Measurements from ENCODE around the gene CFAP299.

The CFAP299 gene

GRCh38 chr4:80461412-80461811, 125.9 kb downstream of the CFAP299 start:
- Histone ChIP-seq H4K8ac (ENCODE audit: low read depth, low read length) (no peak overlapping the region), H3K9ac (ENCODE audit: low read length) (no peak overlapping the region), H2BK12ac (ENCODE audit: low read length) (no peak overlapping the region), H3K14ac (ENCODE audit: low read length) (no peak overlapping the region), H3K27me3 (ENCODE audit: insufficient read depth, low read length) (no peaks in the 10 kb centered on the region), H3K23ac (ENCODE audit: low read length) (no peak overlapping the region), H3K79me1 (ENCODE audit: low read length) (peaks cover 2% of the 10 kb centered on the region), H3K4ac (ENCODE audit: low read depth, low read length) (no peak overlapping the region), H3K18ac (ENCODE audit: low read length) (no peak overlapping the region), H3K4me1 (ENCODE audit: control insufficient read depth in 1 of 2, insufficient read depth in 2 of 2, low read length in 2 of 2) (peaks cover 0 to 10% of the 10 kb centered on the region in 2 experiments), H2AFZ (ENCODE audit: insufficient read depth, low read length, poor library complexity) (no peak overlapping the region), H3K79me2 (ENCODE audit: control insufficient read depth, insufficient read depth, low read length, poor library complexity) (no peaks in the 10 kb centered on the region), H3K9me3 (ENCODE audit: insufficient read depth, low read depth, low read length) (no peaks in the 10 kb centered on the region), H4K12ac (ENCODE audit: low read depth, low read length) (no peak overlapping the region), H3K27ac (ENCODE audit: low read depth, low read length) (no peak overlapping the region), H2BK120ac (ENCODE audit: insufficient read depth, low read length, poor library complexity) (no peak overlapping the region), H3K4me3 (ENCODE audit: low read depth, low read length) (no peak overlapping the region), H3K4me2 (ENCODE audit: low read length) (no peak overlapping the region), H3K36me3 (ENCODE audit: control insufficient read depth in 1 of 2, insufficient read depth in 2 of 2, low read length in 2 of 2) (no peaks in the 10 kb centered on the region), H2BK5ac (ENCODE audit: low read depth, low read length, poor library complexity) (no peak overlapping the region), H2AK5ac (ENCODE audit: low read length) (no peak overlapping the region), H4K91ac (ENCODE audit: low read depth, low read length) (no peak overlapping the region)
- no CpG with 5 or more reads among the region's 1 CpG for WGBS (ENCODE audit: extremely low coverage, insufficient coverage, insufficient read length)
- DNase-seq, result peak; percentile 77 to 95

GRCh38 chr4:80462621-80463091, 127.1 kb downstream of the CFAP299 start:
- no CpG with 5 or more reads among the region's 2 CpGs for WGBS (ENCODE audit: extremely low coverage, insufficient coverage, insufficient read length)
- no peaks in the 10 kb centered on the region for H3K36me3 ChIP-seq (ENCODE audit: control insufficient read depth in 1 of 2, insufficient read depth in 2 of 2, low read length in 2 of 2)

GRCh38 chr4:80463509-80463908, 128.0 kb downstream of the CFAP299 start:
- Histone ChIP-seq H3K9ac (ENCODE audit: low read length) (no peak overlapping the region), H3K4me2 (ENCODE audit: low read length) (no peak overlapping the region), H3K27ac (ENCODE audit: low read depth, low read length) (no peak overlapping the region), H4K91ac (ENCODE audit: low read depth, low read length) (no peak overlapping the region), H2AK5ac (ENCODE audit: low read length) (no peak overlapping the region), H4K12ac (ENCODE audit: low read depth, low read length) (no peak overlapping the region), H4K8ac (ENCODE audit: low read depth, low read length) (no peak overlapping the region), H3K79me2 (ENCODE audit: control insufficient read depth, insufficient read depth, low read length, poor library complexity) (no peaks in the 10 kb centered on the region), H2BK5ac (ENCODE audit: low read depth, low read length, poor library complexity) (no peak overlapping the region), H3K4ac (ENCODE audit: low read depth, low read length) (no peak overlapping the region), H2BK120ac (ENCODE audit: insufficient read depth, low read length, poor library complexity) (no peak overlapping the region), H3K4me3 (ENCODE audit: low read depth, low read length) (no peak overlapping the region), H3K27me3 (ENCODE audit: insufficient read depth, low read length) (no peaks in the 10 kb centered on the region), H3K79me1 (ENCODE audit: low read length) (peaks cover 2% of the 10 kb centered on the region), H3K9me3 (ENCODE audit: insufficient read depth, low read depth, low read length) (no peaks in the 10 kb centered on the region), H2BK12ac (ENCODE audit: low read length) (no peak overlapping the region), H3K4me1 (ENCODE audit: control insufficient read depth in 1 of 2, insufficient read depth in 2 of 2, low read length in 2 of 2) (peaks cover 0 to 10% of the 10 kb centered on the region in 2 experiments), H3K18ac (ENCODE audit: low read length) (no peak overlapping the region), H3K14ac (ENCODE audit: low read length) (no peak overlapping the region), H3K23ac (ENCODE audit: low read length) (no peak overlapping the region), H2AFZ (ENCODE audit: insufficient read depth, low read length, poor library complexity) (no peak overlapping the region), H3K36me3 (ENCODE audit: control insufficient read depth in 1 of 2, insufficient read depth in 2 of 2, low read length in 2 of 2) (no peaks in the 10 kb centered on the region)
- no CpG with 5 or more reads among the region's 4 CpGs for WGBS (ENCODE audit: extremely low coverage, insufficient coverage, insufficient read length)
- no peak for DNase-seq

More at GRCh38 chr4:80462621-80463091, 127.1 kb downstream of the CFAP299 start:
- Histone ChIP-seq H3K9ac (ENCODE audit: low read length) (no peak overlapping the region), H3K27me3 (ENCODE audit: insufficient read depth, low read length) (no peaks in the 10 kb centered on the region), H3K79me1 (ENCODE audit: low read length) (peaks cover 2% of the 10 kb centered on the region), H2BK12ac (ENCODE audit: low read length) (no peak overlapping the region), H2AK5ac (ENCODE audit: low read length) (no peak overlapping the region), H2BK120ac (ENCODE audit: insufficient read depth, low read length, poor library complexity) (peak overlapping the region; percentile 55), H4K8ac (ENCODE audit: low read depth, low read length) (no peak overlapping the region), H4K12ac (ENCODE audit: low read depth, low read length) (no peak overlapping the region), H3K79me2 (ENCODE audit: control insufficient read depth, insufficient read depth, low read length, poor library complexity) (no peaks in the 10 kb centered on the region), H2BK5ac (ENCODE audit: low read depth, low read length, poor library complexity) (peak overlapping the region; percentile 59), H3K18ac (ENCODE audit: low read length) (no peak overlapping the region), H3K4me1 (ENCODE audit: control insufficient read depth in 1 of 2, insufficient read depth in 2 of 2, low read length in 2 of 2) (peaks cover 0 to 10% of the 10 kb centered on the region in 2 experiments), H3K9me3 (ENCODE audit: insufficient read depth, low read depth, low read length) (no peaks in the 10 kb centered on the region), H3K23ac (ENCODE audit: low read length) (no peak overlapping the region), H4K91ac (ENCODE audit: low read depth, low read length) (no peak overlapping the region), H3K27ac (ENCODE audit: low read depth, low read length) (no peak overlapping the region), H3K14ac (ENCODE audit: low read length) (no peak overlapping the region), H3K4ac (ENCODE audit: low read depth, low read length) (no peak overlapping the region), H3K4me2 (ENCODE audit: low read length) (no peak overlapping the region), H2AFZ (ENCODE audit: insufficient read depth, low read length, poor library complexity) (no peak overlapping the region), H3K4me3 (ENCODE audit: low read depth, low read length) (no peak overlapping the region)
- peak in 1 of 2 donors; percentile 2 for DNase-seq

- no peak overlapping the region for H3K14ac ChIP-seq (ENCODE audit: low read length)
- no peak overlapping the region for H2AFZ ChIP-seq (ENCODE audit: insufficient read depth, low read length, poor library complexity)
- no peaks in the 10 kb centered on the region for H3K79me2 ChIP-seq (ENCODE audit: control insufficient read depth, insufficient read depth, low read length, poor library complexity)
- H2AK5ac ChIP-seq (ENCODE audit: low read length), result no peak overlapping the region
- no peaks in the 10 kb centered on the region for H3K27me3 ChIP-seq (ENCODE audit: insufficient read depth, low read length)
- H3K4ac ChIP-seq (ENCODE audit: low read depth, low read length), result no peak overlapping the region
- no CpG with 5 or more reads among the region's 1 CpG for WGBS (ENCODE audit: extremely low coverage, insufficient coverage, insufficient read length)
- H3K4me2 ChIP-seq (ENCODE audit: low read length), result no peak overlapping the region
- no peak overlapping the region for H4K91ac ChIP-seq (ENCODE audit: low read depth, low read length)
- peaks cover 2% of the 10 kb centered on the region for H3K79me1 ChIP-seq (ENCODE audit: low read length)
- H3K4me3 ChIP-seq (ENCODE audit: low read depth, low read length), result no peak overlapping the region
- no peak overlapping the region for H2BK120ac ChIP-seq (ENCODE audit: insufficient read depth, low read length, poor library complexity)
- no peaks in the 10 kb centered on the region for H3K36me3 ChIP-seq (ENCODE audit: control insufficient read depth in 1 of 2, insufficient read depth in 2 of 2, low read length in 2 of 2)
- no peak overlapping the region for H3K18ac ChIP-seq (ENCODE audit: low read length)
- no peak overlapping the region for H3K23ac ChIP-seq (ENCODE audit: low read length)
- H2BK12ac ChIP-seq (ENCODE audit: low read length), result no peak overlapping the region
- DNase-seq, result no peak
- H3K4me1 ChIP-seq (ENCODE audit: control insufficient read depth in 1 of 2, insufficient read depth in 2 of 2, low read length in 2 of 2), result peaks cover 0 to 5% of the 10 kb centered on the region in 2 experiments
- no peak overlapping the region for H4K12ac ChIP-seq (ENCODE audit: low read depth, low read length)
- no peaks in the 10 kb centered on the region for H3K9me3 ChIP-seq (ENCODE audit: insufficient read depth, low read depth, low read length)
- H3K27ac ChIP-seq (ENCODE audit: low read depth, low read length), result no peak overlapping the region
- no peak overlapping the region for H4K8ac ChIP-seq (ENCODE audit: low read depth, low read length)
- no peak overlapping the region for H2BK5ac ChIP-seq (ENCODE audit: low read depth, low read length, poor library complexity)
- no peak overlapping the region for H3K9ac ChIP-seq (ENCODE audit: low read length)
Observed at GRCh38 chr4:80465238-80465637, 129.7 kb downstream of the CFAP299 start.
